Measurements from ENCODE around the gene NUP50. TPM values are rescaled to one million over a fixed set of nuclear protein-coding genes. Genes with fewer than 3 reads are reported as not detected.

The NUP50 gene
- total and polyA plus RNA-seq, 2 of the 13 experiments (the other 11 are each of a cell fraction or from before 2014, with no cell fraction given) = 14.2 to 52.4 TPM

- no peak for TF ChIP-seq ZBTB4 (CRISPR knock-in tag; IDR thresholded peaks at IDR 0.05; ENCODE audit: borderline replicate concordance)
- TF ChIP-seq ZNF263 (CRISPR knock-in tag; IDR thresholded peaks at IDR 0.05) = no peak
- no peak for TF ChIP-seq ZNF431 (CRISPR knock-in tag; IDR thresholded peaks at IDR 0.05; ENCODE audit: borderline replicate concordance, low read depth)
- TF ChIP-seq GTF3A (CRISPR knock-in tag; conservative IDR thresholded peaks at IDR 0.05) = no peak
- TF ChIP-seq ZNF572 (CRISPR knock-in tag; IDR thresholded peaks at IDR 0.05) = no peak
- TF ChIP-seq ZNF775 (CRISPR knock-in tag; IDR thresholded peaks at IDR 0.05; ENCODE audit: borderline replicate concordance) = no peak
- TF ChIP-seq SIX4 (CRISPR knock-in tag; IDR thresholded peaks at IDR 0.05) = no peak
- TF ChIP-seq ESRRA (CRISPR knock-in tag; IDR thresholded peaks at IDR 0.05; ENCODE audit: low read depth) = no peak
- TF ChIP-seq PAF1 (CRISPR knock-in tag; IDR thresholded peaks at IDR 0.05) = no peak
- TF ChIP-seq DNMT3B (CRISPR knock-in tag; conservative IDR thresholded peaks at IDR 0.05) = no peak
- no peak for TF ChIP-seq ZNF841 (CRISPR knock-in tag; IDR thresholded peaks at IDR 0.05; ENCODE audit: borderline replicate concordance)
- no peak for TF ChIP-seq PRDM4 (CRISPR knock-in tag; IDR thresholded peaks at IDR 0.05; ENCODE audit: borderline replicate concordance)
- TF ChIP-seq THAP11 (CRISPR knock-in tag; IDR thresholded peaks at IDR 0.05) = no peak
- no peak for TF ChIP-seq PAWR (CRISPR knock-in tag; IDR thresholded peaks at IDR 0.05; ENCODE audit: borderline replicate concordance)
- TF ChIP-seq POGK (CRISPR knock-in tag; conservative IDR thresholded peaks at IDR 0.05) = no peak
- TF ChIP-seq TBX3 (IDR thresholded peaks at IDR 0.05; ENCODE audit: borderline replicate concordance) = no peak
- TF ChIP-seq ZSCAN21 (CRISPR knock-in tag; IDR thresholded peaks at IDR 0.05; ENCODE audit: borderline replicate concordance) = no peak
- no peak for TF ChIP-seq NFYB (CRISPR knock-in tag; IDR thresholded peaks at IDR 0.05)
- TF ChIP-seq HCFC1 (IDR thresholded peaks at IDR 0.05; ENCODE audit: low read depth, low read length) = no peak
- TF ChIP-seq HNRNPL (IDR thresholded peaks at IDR 0.05; ENCODE audit: low read depth, low read length) = no peak
- TF ChIP-seq ZFP37 (CRISPR knock-in tag; IDR thresholded peaks at IDR 0.05; ENCODE audit: borderline replicate concordance) = no peak
- TF ChIP-seq KDM5A (IDR thresholded peaks at IDR 0.05; ENCODE audit: borderline replicate concordance, low read length) = no peak
- no peak for TF ChIP-seq ZFP36L2 (CRISPR knock-in tag; IDR thresholded peaks at IDR 0.05)
- no peak for TF ChIP-seq NCOA5 (CRISPR knock-in tag; IDR thresholded peaks at IDR 0.05)
Measured at GRCh38 chr22:45159652-45160462, 3.9 kb upstream of the NUP50 start (continued).
